HTERT RPE-1 (cell line): ENCODE results near the gene RIMS4.

ENCODE experiments used
- in situ Hi-C: fragments of 300-500 bp; cut with MboI; formaldehyde crosslinking; loops from 4 replicates; pipeline ENCODE4 v1.14.3; 2020; ENCODE audit warnings: low sequenced_read_pairs

RIMS4 gene

DNA sequence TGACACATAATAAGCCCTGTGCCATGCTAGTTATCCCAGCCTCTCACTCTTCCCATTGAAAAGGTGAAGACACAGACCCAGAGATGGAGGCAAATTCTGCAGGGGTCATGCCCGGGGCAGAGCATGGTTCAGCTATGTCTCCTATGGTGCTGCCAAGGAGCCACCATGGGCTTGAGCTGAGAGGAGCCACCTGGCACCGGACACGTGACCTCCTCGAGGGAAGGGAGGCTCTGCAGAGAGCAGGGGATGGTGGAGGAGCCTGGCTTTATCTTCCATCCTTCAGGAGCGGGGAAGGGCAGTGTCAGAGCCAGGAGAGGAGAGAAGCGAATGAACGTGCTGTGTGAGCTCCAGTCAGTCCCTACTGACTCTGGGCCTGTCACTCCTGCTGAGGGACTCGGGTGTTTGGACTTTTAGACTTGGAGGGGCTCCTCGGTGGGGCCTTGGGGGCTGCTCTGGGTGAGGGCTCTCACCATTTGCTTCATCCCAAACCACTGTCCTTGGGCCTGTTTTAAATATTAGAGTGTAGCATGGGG, 106.3 kb downstream of the RIMS4 start:
- in situ Hi-C loops: no loop called here

DNA sequence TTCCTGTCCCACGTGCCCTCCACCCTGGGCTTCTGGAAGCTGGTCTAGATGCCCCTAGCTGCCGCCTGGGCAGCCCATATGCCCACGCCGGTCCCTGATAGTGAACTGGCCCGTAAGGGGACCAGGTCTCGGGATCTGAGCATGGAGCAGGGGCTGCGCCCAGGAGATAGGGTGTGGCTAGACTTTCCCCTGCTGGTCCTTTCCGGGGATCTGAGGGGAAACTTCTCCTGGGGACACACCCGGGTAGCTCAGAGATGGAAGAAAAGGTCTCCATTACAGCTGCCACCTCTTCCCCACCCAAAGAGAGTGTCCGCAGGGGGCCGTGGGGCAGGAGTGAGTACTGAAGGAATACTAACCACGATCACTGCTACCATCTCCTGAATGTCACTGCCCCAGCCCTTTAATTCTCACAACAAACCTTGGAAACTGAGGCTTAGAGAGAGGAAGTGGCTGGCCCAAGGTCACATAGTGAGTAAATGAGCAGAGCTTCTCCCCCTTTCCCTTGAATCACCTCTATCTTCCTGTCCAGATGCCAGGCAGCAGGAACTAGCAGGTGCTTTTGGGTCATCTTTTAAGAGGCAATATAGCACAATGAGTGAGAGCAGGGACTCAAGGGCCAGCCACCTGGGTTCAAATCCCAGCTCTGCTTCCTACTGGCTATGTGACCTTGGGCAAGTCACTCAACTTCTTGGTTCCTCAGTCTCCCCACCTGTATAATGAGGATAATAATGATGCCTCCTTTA, 107.0 kb downstream of the RIMS4 start:
- in situ Hi-C loops: no loop called here

DNA sequence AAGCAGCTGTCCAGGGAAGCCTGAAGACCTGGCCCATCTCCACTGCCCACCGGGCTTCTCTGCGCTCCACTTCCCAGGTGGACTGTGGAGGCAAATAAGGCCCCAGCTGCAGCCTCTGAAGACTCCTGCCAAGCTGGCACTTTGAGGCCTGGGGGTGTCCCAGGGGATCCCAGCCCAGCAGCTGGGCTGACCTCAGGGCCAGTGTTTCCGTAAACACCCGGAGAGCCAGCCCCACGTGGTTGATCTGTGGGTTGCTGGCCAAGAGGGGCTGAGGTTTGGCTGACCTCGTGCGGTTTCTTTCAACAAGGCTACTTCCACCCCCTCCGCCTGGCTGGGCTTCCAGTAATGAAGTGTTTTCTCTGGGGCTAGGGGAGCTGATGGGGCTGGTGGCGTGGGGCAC, 107.6 kb downstream of the RIMS4 start:
- in situ Hi-C loops: no loop called here

DNA sequence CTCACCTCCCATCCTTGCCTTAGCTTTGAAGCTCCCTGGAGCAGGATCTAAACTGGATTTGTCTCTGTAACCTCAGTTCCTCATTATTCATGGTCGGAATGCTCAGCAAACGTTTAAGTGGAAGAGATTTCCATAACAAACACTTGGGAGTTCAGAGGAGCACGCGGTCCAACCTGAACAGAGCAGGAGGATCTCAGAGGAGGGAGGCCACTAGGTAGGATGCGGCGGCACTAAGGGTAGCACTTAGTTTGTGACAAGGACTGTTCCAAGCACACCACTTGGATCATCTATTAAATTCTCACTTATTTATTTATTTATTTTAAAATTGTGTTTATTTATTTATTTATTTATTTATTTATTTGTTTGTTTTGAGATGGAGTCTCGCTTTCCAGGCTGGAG, 108.5 kb downstream of the RIMS4 start:
- in situ Hi-C loops: no loop called here
